ENCODE results near the gene NELFA. TPM values are rescaled to one million over a fixed set of nuclear protein-coding genes. Genes with fewer than 3 reads are reported as not detected.

Gene NELFA
- total and polyA plus RNA-seq, 2 of the 13 experiments (the other 11 are each of a cell fraction or from before 2014, with no cell fraction given) = 13.3 to 18.5 TPM

GRCh38 chr4:1945912-1946311 is 62.9 kb downstream of the NELFA start:
- H3K4me3 ChIP-seq (replicated peaks in 1 of 3; ENCODE audit: insufficient read depth in 1 of 3, low read depth in 2 of 3, low read length in 3 of 3) = no peak overlapping the region
- no peak for FAIRE-seq
- intact Hi-C loops (cut with micrococcal nuclease; ENCODE audit: unreplicated experiment) = no loop called here
- H3K79me2 ChIP-seq (ENCODE audit: insufficient read depth, low read length) = no peaks in the 10 kb centered on the region
- no peak for TF ChIP-seq ZNF629 (CRISPR knock-in tag; conservative IDR thresholded peaks at IDR 0.05)
- peak; percentile 61 to 77 for TF ChIP-seq MAFK (conservative IDR thresholded peaks at IDR 0.05 in 1 of 2, IDR thresholded peaks at IDR 0.05 in 1 of 2; ENCODE audit: low read length in 2 of 2)
- TF ChIP-seq, protein P1, sequence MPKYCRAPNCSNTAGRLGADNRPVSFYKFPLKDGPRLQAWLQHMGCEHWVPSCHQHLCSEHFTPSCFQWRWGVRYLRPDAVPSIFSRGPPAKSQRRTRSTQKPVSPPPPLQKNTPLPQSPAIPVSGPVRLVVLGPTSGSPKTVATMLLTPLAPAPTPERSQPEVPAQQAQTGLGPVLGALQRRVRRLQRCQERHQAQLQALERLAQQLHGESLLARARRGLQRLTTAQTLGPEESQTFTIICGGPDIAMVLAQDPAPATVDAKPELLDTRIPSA (CRISPR knock-in tag; IDR thresholded peaks at IDR 0.05; ENCODE audit: borderline replicate concordance) = no peak
- peak; percentile 42; the same call in 1 of the 2 replicates for TF ChIP-seq MAFF (IDR thresholded peaks at IDR 0.05; ENCODE audit: low read depth, low read length)
- POLR2A ChIA-PET = no interaction called here
- ATAC-seq = no peak
- H3K27me3 ChIP-seq (ENCODE audit: control insufficient read depth in 1 of 2, insufficient read depth in 2 of 2, low read length in 2 of 2) = no peaks in the 10 kb centered on the region
- H2AFZ ChIP-seq (ENCODE audit: low read length) = no peak overlapping the region
- H3K27ac ChIP-seq (ENCODE audit: extremely low read length, insufficient read depth, low read length) = no peak overlapping the region
- H4K20me1 ChIP-seq (ENCODE audit: insufficient read depth, low read length) = no peaks in the 10 kb centered on the region
- no peak for DNase-seq (ENCODE audit: low spot score)
- H3K9ac ChIP-seq (ENCODE audit: insufficient read depth, low read depth, low read length) = no peak overlapping the region
- no peaks in the 10 kb centered on the region for H3K9me3 ChIP-seq (ENCODE audit: low read length)
- no peak overlapping the region for H3K4me2 ChIP-seq (ENCODE audit: low read depth, low read length)
- BruUV-seq (replicated peaks) = no TSS peak
- 92% methylated on average over 1 of the region's 1 CpG for WGBS (ENCODE audit: low lambda C conversion rate)
- H3K4me1 ChIP-seq (ENCODE audit: insufficient read depth, low read length) = no peaks in the 10 kb centered on the region
- in situ Hi-C loops (cut with HindIII; ENCODE audit: extremely low pct_ligation_motif_present, low pct_unique_long_range_greater_than_20kb) = no loop called here
- peaks cover 13 to 63% of the 10 kb centered on the region in 2 experiments for H3K36me3 ChIP-seq (replicated peaks in 1 of 2; ENCODE audit: control insufficient read depth in 1 of 2, insufficient read depth in 2 of 2, low read length in 2 of 2)
- CTCF ChIA-PET (ENCODE audit: low intra/inter-chr PET ratio, low total read pairs) = no interaction called here

- no peaks in the 10 kb centered on the region for H3K9me3 ChIP-seq (ENCODE audit: low read length)
- H3K36me3 ChIP-seq (replicated peaks in 1 of 2; ENCODE audit: control insufficient read depth in 1 of 2, insufficient read depth in 2 of 2, low read length in 2 of 2) = peaks cover 12 to 63% of the 10 kb centered on the region in 2 experiments
- CTCF ChIA-PET (ENCODE audit: low intra/inter-chr PET ratio, low total read pairs) = no interaction called here
- intact Hi-C loops (cut with micrococcal nuclease; ENCODE audit: unreplicated experiment) (no loop called here), in situ Hi-C loops (cut with HindIII; ENCODE audit: extremely low pct_ligation_motif_present, low pct_unique_long_range_greater_than_20kb) (no loop called here)
- ATAC-seq (no peak; the same call in 2 of the 3 replicates), FAIRE-seq (no peak), DNase-seq (ENCODE audit: low spot score) (no peak)
- no peak overlapping the region for H3K27ac ChIP-seq (ENCODE audit: extremely low read length, insufficient read depth, low read length)
- H4K20me1 ChIP-seq (ENCODE audit: insufficient read depth, low read length) = no peaks in the 10 kb centered on the region
- no TSS peak for BruUV-seq (replicated peaks)
- H3K4me3 ChIP-seq (replicated peaks in 1 of 3; ENCODE audit: insufficient read depth in 1 of 3, low read depth in 2 of 3, low read length in 3 of 3) = no peak overlapping the region
- H2AFZ ChIP-seq (ENCODE audit: low read length) = no peak overlapping the region
- WGBS (ENCODE audit: low lambda C conversion rate) = 91% methylated on average over 11 of the region's 11 CpGs
- no peak overlapping the region for H3K9ac ChIP-seq (ENCODE audit: insufficient read depth, low read depth, low read length)
- POLR2A ChIA-PET = no interaction called here
- no peaks in the 10 kb centered on the region for H3K79me2 ChIP-seq (ENCODE audit: insufficient read depth, low read length)
- no peak for TF ChIP-seq IKZF1 (IDR thresholded peaks at IDR 0.05)
- no peaks in the 10 kb centered on the region for H3K27me3 ChIP-seq (ENCODE audit: control insufficient read depth in 1 of 2, insufficient read depth in 2 of 2, low read length in 2 of 2)
- no peak overlapping the region for H3K4me2 ChIP-seq (ENCODE audit: low read depth, low read length)
- no peaks in the 10 kb centered on the region for H3K4me1 ChIP-seq (ENCODE audit: insufficient read depth, low read length)
Measured at GRCh38 chr4:1945124-1945895, 63.5 kb downstream of the NELFA start.
